ENCODE results near the gene DLGAP1.

The DLGAP1 gene

DNA sequence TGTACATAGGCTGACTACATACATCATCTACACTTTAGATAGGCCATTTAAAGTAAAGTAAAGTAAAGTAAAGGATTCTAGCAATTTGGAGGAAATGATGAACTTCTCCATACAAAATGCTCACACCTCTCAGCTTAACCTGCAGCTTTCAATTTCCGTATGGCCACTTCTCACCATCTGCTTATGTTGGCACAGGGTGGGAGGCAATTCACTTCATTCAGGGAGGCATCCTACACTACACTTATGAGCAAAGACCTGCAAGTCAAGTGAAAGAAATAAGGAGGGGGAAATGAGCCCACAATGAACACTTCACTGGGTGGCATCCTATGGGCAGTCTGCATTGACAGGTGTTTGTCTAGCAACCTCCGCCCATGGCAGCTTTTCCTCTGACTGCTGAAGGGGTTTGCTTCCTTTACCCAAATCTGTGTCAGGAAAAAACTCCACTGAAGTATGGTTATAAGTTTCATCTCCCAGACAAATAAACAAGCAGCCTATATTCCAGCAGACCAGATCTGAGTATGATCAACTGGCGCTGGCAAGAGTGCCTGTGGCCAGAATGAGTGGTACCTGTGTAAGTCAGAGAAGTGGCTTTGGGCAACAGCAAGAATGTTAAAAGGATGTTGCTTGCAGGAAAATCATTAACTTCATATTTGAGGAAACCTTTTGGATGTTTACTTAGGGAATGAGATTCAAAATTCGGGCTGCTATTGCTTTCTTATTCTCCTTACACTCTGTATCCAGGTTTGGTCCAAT lies 556.1 kb downstream of the DLGAP1 start:
- no peak for TF ChIP-seq YY1 (IDR thresholded peaks at IDR 0.05; ENCODE audit: low read depth)

DNA sequence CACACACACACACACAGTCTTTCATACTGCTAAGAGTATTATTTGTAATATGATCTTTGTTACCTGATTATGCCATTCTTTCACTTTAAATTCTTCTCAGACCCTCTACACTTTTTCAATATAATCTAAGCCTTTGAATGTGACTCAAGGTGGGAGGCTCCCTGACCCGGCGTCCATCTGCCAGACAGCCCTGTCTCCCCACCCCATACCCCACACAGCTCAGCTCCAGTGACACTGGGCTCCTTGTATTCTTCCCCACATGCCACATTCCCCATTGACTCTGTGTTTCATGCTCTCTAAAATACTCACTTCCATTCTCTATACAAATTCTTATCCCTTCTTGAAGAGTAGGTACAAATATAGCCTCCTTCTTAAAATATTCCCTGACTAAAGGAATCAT lies 563.0 kb downstream of the DLGAP1 start:
- TF ChIP-seq ZBTB7A (IDR thresholded peaks at IDR 0.05; ENCODE audit: low read depth) (no peak), TCF12 (IDR thresholded peaks at IDR 0.05; ENCODE audit: low read depth) (no peak), TEAD4 (IDR thresholded peaks at IDR 0.05) (no peak), FOXM1 (IDR thresholded peaks at IDR 0.05; ENCODE audit: borderline replicate concordance, low read depth) (no peak), TAF1 (IDR thresholded peaks at IDR 0.05; ENCODE audit: low read depth) (no peak), CEBPB (IDR thresholded peaks at IDR 0.05) (no peak), NFIC (IDR thresholded peaks at IDR 0.05) (no peak), EGR1 (IDR thresholded peaks at IDR 0.05) (no peak), YY1 (IDR thresholded peaks at IDR 0.05; ENCODE audit: low read depth) (no peak), CREB1 (IDR thresholded peaks at IDR 0.05; ENCODE audit: low read depth) (no peak), EP300 (IDR thresholded peaks at IDR 0.05; ENCODE audit: borderline replicate concordance) (no peak), RAD21 (IDR thresholded peaks at IDR 0.05; ENCODE audit: low read depth) (no peak)
- TF ChIP-seq, protein P1, sequence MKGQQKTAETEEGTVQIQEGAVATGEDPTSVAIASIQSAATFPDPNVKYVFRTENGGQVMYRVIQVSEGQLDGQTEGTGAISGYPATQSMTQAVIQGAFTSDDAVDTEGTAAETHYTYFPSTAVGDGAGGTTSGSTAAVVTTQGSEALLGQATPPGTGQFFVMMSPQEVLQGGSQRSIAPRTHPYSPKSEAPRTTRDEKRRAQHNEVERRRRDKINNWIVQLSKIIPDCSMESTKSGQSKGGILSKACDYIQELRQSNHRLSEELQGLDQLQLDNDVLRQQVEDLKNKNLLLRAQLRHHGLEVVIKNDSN (IDR thresholded peaks at IDR 0.05) = no peak
- TF ChIP-seq, protein P2, sequence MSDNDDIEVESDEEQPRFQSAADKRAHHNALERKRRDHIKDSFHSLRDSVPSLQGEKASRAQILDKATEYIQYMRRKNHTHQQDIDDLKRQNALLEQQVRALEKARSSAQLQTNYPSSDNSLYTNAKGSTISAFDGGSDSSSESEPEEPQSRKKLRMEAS (IDR thresholded peaks at IDR 0.05) = no peak
- TF ChIP-seq, protein P3, sequence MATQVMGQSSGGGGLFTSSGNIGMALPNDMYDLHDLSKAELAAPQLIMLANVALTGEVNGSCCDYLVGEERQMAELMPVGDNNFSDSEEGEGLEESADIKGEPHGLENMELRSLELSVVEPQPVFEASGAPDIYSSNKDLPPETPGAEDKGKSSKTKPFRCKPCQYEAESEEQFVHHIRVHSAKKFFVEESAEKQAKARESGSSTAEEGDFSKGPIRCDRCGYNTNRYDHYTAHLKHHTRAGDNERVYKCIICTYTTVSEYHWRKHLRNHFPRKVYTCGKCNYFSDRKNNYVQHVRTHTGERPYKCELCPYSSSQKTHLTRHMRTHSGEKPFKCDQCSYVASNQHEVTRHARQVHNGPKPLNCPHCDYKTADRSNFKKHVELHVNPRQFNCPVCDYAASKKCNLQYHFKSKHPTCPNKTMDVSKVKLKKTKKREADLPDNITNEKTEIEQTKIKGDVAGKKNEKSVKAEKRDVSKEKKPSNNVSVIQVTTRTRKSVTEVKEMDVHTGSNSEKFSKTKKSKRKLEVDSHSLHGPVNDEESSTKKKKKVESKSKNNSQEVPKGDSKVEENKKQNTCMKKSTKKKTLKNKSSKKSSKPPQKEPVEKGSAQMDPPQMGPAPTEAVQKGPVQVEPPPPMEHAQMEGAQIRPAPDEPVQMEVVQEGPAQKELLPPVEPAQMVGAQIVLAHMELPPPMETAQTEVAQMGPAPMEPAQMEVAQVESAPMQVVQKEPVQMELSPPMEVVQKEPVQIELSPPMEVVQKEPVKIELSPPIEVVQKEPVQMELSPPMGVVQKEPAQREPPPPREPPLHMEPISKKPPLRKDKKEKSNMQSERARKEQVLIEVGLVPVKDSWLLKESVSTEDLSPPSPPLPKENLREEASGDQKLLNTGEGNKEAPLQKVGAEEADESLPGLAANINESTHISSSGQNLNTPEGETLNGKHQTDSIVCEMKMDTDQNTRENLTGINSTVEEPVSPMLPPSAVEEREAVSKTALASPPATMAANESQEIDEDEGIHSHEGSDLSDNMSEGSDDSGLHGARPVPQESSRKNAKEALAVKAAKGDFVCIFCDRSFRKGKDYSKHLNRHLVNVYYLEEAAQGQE (IDR thresholded peaks at IDR 0.05; ENCODE audit: low read depth) = no peak

DNA sequence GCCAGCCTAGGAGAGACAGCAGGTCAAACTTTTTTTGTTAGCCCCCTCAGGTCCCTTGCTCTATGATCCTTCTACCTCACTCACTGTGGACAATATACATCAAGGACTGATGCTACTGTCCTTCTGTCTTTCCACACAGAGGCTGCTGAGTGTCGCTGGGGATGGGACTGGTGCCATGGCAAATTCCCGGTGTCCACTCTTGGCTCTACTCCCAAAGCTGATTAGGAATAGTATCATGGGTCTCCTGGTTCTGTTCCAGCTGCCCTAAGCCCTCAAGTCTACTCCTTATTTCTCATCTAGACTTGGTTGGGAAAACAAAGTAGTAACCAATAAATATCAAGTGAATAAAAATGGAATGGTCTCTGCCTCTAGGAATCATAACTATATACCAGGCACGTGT lies 563.9 kb downstream of the DLGAP1 start:
- TF ChIP-seq TEAD4 (IDR thresholded peaks at IDR 0.05) = no peak
- no peak for TF ChIP-seq NFIC (IDR thresholded peaks at IDR 0.05)
- TF ChIP-seq CREB1 (IDR thresholded peaks at IDR 0.05; ENCODE audit: low read depth) = no peak
- TF ChIP-seq, protein P1 (IDR thresholded peaks at IDR 0.05) = no peak
- TF ChIP-seq CEBPB (IDR thresholded peaks at IDR 0.05) = no peak
- no peak for TF ChIP-seq YY1 (IDR thresholded peaks at IDR 0.05; ENCODE audit: low read depth)
- no peak for TF ChIP-seq ZBTB7A (IDR thresholded peaks at IDR 0.05; ENCODE audit: low read depth)
- TF ChIP-seq EP300 (IDR thresholded peaks at IDR 0.05; ENCODE audit: borderline replicate concordance) = no peak
- TF ChIP-seq EGR1 (IDR thresholded peaks at IDR 0.05) = no peak
- TF ChIP-seq TAF1 (IDR thresholded peaks at IDR 0.05; ENCODE audit: low read depth) = no peak
- TF ChIP-seq TCF12 (IDR thresholded peaks at IDR 0.05; ENCODE audit: low read depth) = no peak
- no peak for TF ChIP-seq FOXM1 (IDR thresholded peaks at IDR 0.05; ENCODE audit: borderline replicate concordance, low read depth)
- TF ChIP-seq RAD21 (IDR thresholded peaks at IDR 0.05; ENCODE audit: low read depth) = no peak
- TF ChIP-seq, protein P3 (IDR thresholded peaks at IDR 0.05; ENCODE audit: low read depth) = no peak
- TF ChIP-seq, protein P2 (IDR thresholded peaks at IDR 0.05) = no peak

DNA sequence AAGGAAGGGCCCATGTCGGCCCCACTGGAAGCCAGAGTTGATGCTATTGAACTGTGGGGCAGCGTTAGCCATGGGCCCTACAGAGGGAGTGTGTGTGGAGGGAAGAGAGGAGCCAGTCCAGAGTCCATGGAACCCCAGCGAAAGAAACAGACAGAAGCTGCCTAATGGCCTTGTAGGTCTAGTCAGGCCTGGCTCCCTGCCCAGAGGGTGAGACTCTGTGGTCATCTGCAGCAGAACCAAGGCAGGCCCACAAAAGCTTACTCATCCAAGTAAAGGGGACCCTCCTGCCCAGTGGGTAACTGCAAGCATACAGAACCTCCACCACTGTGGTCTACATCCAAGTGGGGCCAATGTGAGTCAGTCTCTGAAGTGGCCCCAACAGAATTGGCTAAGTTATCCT lies 565.3 kb downstream of the DLGAP1 start:
- TF ChIP-seq, protein P3 (IDR thresholded peaks at IDR 0.05; ENCODE audit: low read depth) = no peak
- TF ChIP-seq TAF1 (IDR thresholded peaks at IDR 0.05; ENCODE audit: low read depth) (no peak), EGR1 (IDR thresholded peaks at IDR 0.05) (no peak), ZBTB7A (IDR thresholded peaks at IDR 0.05; ENCODE audit: low read depth) (no peak), EP300 (IDR thresholded peaks at IDR 0.05; ENCODE audit: borderline replicate concordance) (no peak), NFIC (IDR thresholded peaks at IDR 0.05) (no peak), RAD21 (IDR thresholded peaks at IDR 0.05; ENCODE audit: low read depth) (no peak), TEAD4 (IDR thresholded peaks at IDR 0.05) (no peak)

All from Ishikawa (cell line).